Ovary (tissue), 9 donors: ENCODE data around the gene MYB. TPM values are rescaled to one million over a fixed set of nuclear protein-coding genes. Genes with fewer than 3 reads are reported as not detected.
A peak's percentile ranks its signal among the peaks of the same experiment; 100 is the strongest.

Experiments used
- DNase-seq, 5 donors: peaks; one replicate each; pipeline ENCODE4 v3.0.0-alpha.2; 2019 to 2020
- H3K27ac ChIP-seq, 2 donors: fragments of 200-600 bp; one replicate each; pipeline versions ENCODE4 v1.5.1 to v1.8.0; 2019 to 2022
- H3K27me3 ChIP-seq: fragments of 200-600 bp; one replicate; pipeline ENCODE4 v1.8.0; 2022
- H3K36me3 ChIP-seq: fragments of 200-600 bp; sonication (generic); one replicate; pipeline ENCODE4 v1.5.1; 2019
- H3K4me1 ChIP-seq: one replicate; pipeline ENCODE4 v1.8.1; 2013; ENCODE audit warnings: mild to moderate bottlenecking, moderate library complexity; ENCODE audit not compliant: insufficient read depth
- H3K4me3 ChIP-seq: fragments of 200-600 bp; sonication (generic); one replicate; pipeline ENCODE4 v1.5.1; 2017
- H3K9me3 ChIP-seq, 2 donors: fragments of 200-600 bp in 1 of 2; sonication (generic) in 1 of 2; one replicate each; pipeline versions ENCODE4 v1.5.1 to v1.8.1; 2013 to 2019; ENCODE audit warnings: mild to moderate bottlenecking in 1 of 2, moderate library complexity in 1 of 2
- EP300 ChIP-seq: sonication (generic); formaldehyde crosslinking; IDR thresholded peaks from one replicate; pipeline ENCODE4 v1.6.1; 2017; ENCODE audit warnings: antibody characterized with exemption
- POLR2A ChIP-seq: fragments of 450-650 bp; IDR thresholded peaks from one replicate; pipeline ENCODE4 v1.6.1; 2017; ENCODE audit warnings: antibody characterized with exemption, mild to moderate bottlenecking, moderate library complexity
- WGBS, 3 donors: extraction: QIAGEN DNeasy Blood & Tissue Kit in 1 of 3; methylation state at CpG; one replicate each; pipeline versions ENCODE4 v1.1.5 to v1.1.7; 2013 to 2017; 5-methylcytosine and 5-hydroxymethylcytosine counted together
- intact Hi-C, 4 donors: fragments of 100-400 bp; cut with DNase I; formaldehyde crosslinking; loops; one replicate each; pipeline versions ENCODE4 v1.11.0 to v1.15.1; 2022 to 2023
- polyA plus RNA-seq, 2 donors: library from polyadenylated mRNA; stranded (reverse); fragments of 200-250 nt in 1 of 2; fragments of 350-450 nt in 1 of 2; fragmentation: Illumina TruSeq in 1 of 2; extraction: RNeasy Lipid Tissue Mini Kit (QIAGEN cat#74804) in 1 of 2; gene quantifications; one replicate each; pipeline ENCODE4 v1.2.3, GENCODE V29; 2013 to 2014
- total RNA-seq, 7 donors: library from RNA; depleted of rRNA in 2 of 7; stranded (reverse); fragments of >200 nt in 2 of 7; fragmentation: NEBNext Ultra II Directional in 3 of 7; extraction: Animal tissue kit (Norgen Biotek cat#: 25700) in 3 of 7; gene quantifications; one replicate each; pipeline versions ENCODE4 v1.1.0 to v1.2.4, GENCODE V29; 2016 to 2023
- TF ChIP-seq, protein P1 (sequence below), 3 donors: fragments of 450-650 bp in 2 of 3; fragments of 200-600 bp in 1 of 3; IDR thresholded peaks; one replicate each; pipeline versions ENCODE4 v1.5.1 to v1.8.0; 2016 to 2022; ENCODE audit warnings: antibody characterized with exemption in 3 of 3, mild to moderate bottlenecking in 1 of 3
- donor health status: DM: no; HTN: no; CAD: no; lungs with moderate emphysema.
- donor health status: DM: no; HTN: no; CAD: no.
- donor health status: Bipolar disorder and iron deficiency.
- donor health status: DM: yes; HTN: yes; CAD: no.
- donor health status: DM: no; HTN: no; CAD: no.
- donor health status: DM: yes; HTN: yes; CAD: no.

MYB gene
- total and polyA plus RNA-seq, 9 donors: 0.07 to 7.0 (median 1.0) TPM; not detected in 2

DNA sequence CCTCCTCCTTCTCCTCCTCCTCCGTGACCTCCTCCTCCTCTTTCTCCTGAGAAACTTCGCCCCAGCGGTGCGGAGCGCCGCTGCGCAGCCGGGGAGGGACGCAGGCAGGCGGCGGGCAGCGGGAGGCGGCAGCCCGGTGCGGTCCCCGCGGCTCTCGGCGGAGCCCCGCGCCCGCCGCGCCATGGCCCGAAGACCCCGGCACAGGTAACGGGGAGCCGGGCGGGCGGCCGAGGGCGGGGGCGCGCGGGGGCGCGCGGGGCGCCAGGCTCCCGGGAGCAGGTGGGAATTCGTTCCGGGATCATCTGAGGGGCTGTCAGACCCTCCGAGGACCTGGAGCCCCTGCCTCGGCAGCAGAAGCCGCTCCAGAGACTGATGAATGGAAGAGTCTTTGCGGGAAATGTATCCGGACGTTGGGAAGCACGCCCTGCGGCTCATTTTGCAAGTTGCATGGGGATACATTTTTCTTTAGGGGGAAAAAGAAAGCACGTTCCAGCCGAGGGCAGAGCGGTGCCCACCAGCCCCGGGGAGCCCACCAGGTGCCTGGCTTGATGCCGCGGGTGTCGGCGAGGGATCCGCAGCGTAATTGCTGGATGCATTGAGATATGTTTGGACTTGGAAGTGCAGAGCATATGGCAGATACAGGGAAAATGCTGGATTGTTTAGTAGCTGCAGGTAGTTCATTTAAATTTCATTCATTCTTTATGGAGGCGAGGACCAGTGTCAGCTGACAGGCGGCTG lies 394 bp downstream of the MYB start:
- TF ChIP-seq, protein P1, sequence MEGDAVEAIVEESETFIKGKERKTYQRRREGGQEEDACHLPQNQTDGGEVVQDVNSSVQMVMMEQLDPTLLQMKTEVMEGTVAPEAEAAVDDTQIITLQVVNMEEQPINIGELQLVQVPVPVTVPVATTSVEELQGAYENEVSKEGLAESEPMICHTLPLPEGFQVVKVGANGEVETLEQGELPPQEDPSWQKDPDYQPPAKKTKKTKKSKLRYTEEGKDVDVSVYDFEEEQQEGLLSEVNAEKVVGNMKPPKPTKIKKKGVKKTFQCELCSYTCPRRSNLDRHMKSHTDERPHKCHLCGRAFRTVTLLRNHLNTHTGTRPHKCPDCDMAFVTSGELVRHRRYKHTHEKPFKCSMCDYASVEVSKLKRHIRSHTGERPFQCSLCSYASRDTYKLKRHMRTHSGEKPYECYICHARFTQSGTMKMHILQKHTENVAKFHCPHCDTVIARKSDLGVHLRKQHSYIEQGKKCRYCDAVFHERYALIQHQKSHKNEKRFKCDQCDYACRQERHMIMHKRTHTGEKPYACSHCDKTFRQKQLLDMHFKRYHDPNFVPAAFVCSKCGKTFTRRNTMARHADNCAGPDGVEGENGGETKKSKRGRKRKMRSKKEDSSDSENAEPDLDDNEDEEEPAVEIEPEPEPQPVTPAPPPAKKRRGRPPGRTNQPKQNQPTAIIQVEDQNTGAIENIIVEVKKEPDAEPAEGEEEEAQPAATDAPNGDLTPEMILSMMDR (IDR thresholded peaks at IDR 0.05): no peak
- TF ChIP-seq POLR2A: no peak
- TF ChIP-seq EP300: no peak
- 0 to 1% (median 0%) methylated on average over 58 to 62 of the region's 62 CpGs for WGBS, 3 donors
- H3K36me3 ChIP-seq: no peaks in the 10 kb centered on the region
- no peaks in the 10 kb centered on the region for H3K9me3 ChIP-seq
- H3K27me3 ChIP-seq: no peaks in the 10 kb centered on the region
- intact Hi-C loops: no loop called here
- DNase-seq: no peak
- no peak overlapping the region for H3K27ac ChIP-seq
- peak overlapping the region; percentile 51 for H3K4me3 ChIP-seq
- H3K4me1 ChIP-seq: peaks cover 8% of the 10 kb centered on the region

DNA sequence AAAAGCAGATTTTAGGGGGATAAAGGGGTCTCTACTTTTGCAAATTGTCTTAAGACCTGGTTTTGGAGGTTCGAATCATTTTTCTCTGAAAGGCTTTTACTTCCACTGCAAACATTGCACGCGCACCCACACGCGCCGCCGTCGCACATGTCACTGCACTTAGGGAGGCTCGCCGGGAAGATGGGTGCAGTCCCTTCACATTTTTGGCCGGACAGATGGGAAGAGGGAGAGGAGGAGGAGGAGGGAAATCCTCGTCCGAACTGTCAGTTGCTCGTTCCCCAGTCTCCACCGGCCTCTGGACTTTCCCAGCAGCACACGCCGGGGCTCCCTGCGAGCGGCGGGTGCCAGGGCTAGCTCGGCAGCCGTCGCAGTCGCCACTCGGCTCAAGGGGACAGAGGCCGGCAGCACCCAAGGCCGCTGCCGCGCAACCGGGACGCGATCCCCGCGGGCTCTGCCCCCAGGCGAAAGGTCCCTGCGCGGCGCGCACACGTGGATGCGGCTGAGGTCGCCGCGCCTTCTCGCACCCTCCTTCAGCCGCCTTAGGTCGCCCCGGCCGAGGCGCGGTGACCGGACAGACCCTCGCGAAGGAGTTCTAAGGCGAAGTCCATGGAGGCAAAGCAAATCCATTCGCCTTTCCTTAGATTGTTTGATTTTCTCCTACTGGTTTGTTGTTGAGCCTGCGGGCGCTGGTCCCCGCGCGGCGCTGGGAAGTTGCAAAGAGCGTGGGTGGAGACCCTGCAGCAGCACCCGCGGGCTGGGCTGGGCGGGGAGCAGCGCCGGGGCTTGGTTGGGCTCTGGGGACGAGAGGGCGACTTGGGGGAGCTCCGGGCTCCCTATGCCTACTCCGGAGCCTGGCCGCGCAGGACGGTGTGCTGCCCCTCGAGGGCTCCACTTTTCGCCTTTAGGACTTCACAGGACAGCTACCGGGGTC lies 1.2 kb downstream of the MYB start:
- no peaks in the 10 kb centered on the region for H3K9me3 ChIP-seq
- no peak for DNase-seq
- H3K27ac ChIP-seq: no peak overlapping the region
- no peaks in the 10 kb centered on the region for H3K27me3 ChIP-seq
- intact Hi-C loops: no loop called here
- H3K4me1 ChIP-seq: peaks cover 8% of the 10 kb centered on the region
- no peaks in the 10 kb centered on the region for H3K36me3 ChIP-seq
- TF ChIP-seq POLR2A (no peak), EP300 (no peak)
- TF ChIP-seq, protein P1 (IDR thresholded peaks at IDR 0.05): no peak
- peak overlapping the region; percentile 51 for H3K4me3 ChIP-seq
- WGBS, 3 donors: 0% methylated on average over 72 to 78 of the region's 78 CpGs

DNA sequence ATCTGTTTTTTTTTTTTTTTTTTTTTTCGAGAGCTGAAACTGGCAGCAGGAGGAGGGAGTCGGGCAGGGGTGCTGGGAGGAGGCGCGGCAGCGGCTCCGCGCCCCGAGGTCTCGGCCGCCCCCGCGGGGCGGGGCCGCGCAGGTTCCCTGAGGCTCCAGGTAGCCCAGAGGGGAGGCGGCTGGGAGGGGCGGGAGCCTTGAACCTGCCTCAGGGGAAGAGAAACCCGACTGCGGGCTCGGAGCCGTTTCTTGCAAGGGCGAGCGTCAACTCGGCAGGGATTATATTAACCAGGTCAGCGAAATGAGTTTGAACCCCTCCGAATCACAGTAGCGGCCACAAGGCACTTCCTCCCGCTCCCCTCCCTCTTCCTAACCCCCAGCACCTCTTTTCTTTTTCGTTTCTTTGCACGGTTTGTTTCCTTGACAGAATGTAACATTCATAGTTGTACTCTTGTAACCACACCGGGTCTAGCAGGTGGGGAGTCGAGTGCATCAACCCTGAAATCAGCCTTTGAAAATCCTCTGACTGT lies 2.0 kb downstream of the MYB start:
- H3K9me3 ChIP-seq: no peaks in the 10 kb centered on the region
- H3K4me3 ChIP-seq: peak overlapping the region; percentile 51
- H3K27me3 ChIP-seq: no peaks in the 10 kb centered on the region
- no peaks in the 10 kb centered on the region for H3K36me3 ChIP-seq
- DNase-seq: no peak
- WGBS, 3 donors: 1 to 2% (median 2%) methylated on average over 29 to 32 of the region's 32 CpGs
- TF ChIP-seq EP300 (no peak), POLR2A (no peak)
- TF ChIP-seq, protein P1 (IDR thresholded peaks at IDR 0.05): no peak
- intact Hi-C loops: no loop called here
- peaks cover 8% of the 10 kb centered on the region for H3K4me1 ChIP-seq
- H3K27ac ChIP-seq: no peak overlapping the region

DNA sequence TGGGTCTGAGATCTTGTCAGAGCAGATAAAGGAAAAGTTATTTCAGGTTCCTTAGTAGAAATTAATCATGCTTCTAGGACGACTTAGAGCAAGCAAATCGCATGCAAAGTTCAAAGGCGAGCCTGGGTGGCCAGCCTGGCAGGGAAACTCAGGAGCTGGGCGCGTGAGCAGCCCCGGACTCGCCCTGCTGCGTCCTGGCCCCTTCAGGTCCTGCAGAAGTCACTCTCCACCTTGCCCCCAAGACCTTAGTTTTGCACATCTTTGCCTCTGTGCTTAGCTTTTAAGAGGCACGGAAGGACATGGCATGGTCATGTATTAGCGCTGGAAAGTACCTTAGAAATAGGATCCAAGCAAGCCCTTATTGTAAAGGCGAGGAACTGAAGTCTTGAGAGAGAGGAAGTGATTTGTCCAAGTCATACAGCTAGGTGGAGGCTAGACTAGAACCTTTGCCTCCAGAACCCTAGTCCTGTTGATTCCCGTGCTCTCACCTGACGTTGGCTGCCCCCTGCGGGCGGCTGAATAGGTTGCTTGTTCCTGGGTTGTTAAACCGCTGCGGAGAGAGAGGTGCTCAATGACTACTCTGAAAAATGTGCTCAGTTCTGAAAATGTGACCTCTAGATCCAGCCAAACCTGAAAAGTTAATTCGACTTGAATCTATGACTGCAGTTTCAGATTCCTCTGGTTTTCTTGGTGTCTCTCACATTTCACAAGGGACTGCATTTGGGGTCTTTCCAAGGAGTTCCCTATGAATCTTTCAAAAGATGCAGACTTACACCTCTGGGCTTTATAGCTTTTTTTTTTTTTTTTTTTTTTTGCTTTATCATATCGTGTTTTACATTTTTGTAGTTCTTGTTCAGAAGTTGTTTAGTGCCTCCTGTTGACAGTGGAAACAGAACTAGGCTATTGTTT lies 2.7 kb downstream of the MYB start:
- H3K36me3 ChIP-seq: no peaks in the 10 kb centered on the region

More for the DNA sequence above, 2.7 kb downstream of the MYB start:
- WGBS, 3 donors: 6 to 11% (median 10%) methylated on average over 19 of the region's 19 CpGs
- TF ChIP-seq EP300: no peak
- no peak for TF ChIP-seq POLR2A
- TF ChIP-seq, protein P1 (IDR thresholded peaks at IDR 0.05): no peak
- H3K4me3 ChIP-seq: peak overlapping the region; percentile 51
- intact Hi-C loops: no loop called here
- no peak for DNase-seq
- H3K9me3 ChIP-seq: no peaks in the 10 kb centered on the region
- H3K27me3 ChIP-seq: no peaks in the 10 kb centered on the region
- peaks cover 8% of the 10 kb centered on the region for H3K4me1 ChIP-seq
- no peak overlapping the region for H3K27ac ChIP-seq
